ENCODE measurements around the gene HPS4.

- TF ChIP-seq CTCF (IDR thresholded peaks at IDR 0.05 in 4 of 5, conservative IDR thresholded peaks at IDR 0.05 in 1 of 5) (no peak), POLR2A (IDR thresholded peaks at IDR 0.05) (no peak)
Observed at GRCh38 chr22:26460202-26460601, 23.4 kb downstream of the HPS4 start.
